HepG2 (cell line): ENCODE results near the gene SH3TC2. TPM values are rescaled to one million over a fixed set of nuclear protein-coding genes. Genes with fewer than 3 reads are reported as not detected.
A peak's percentile ranks its signal among the peaks of the same experiment; 100 is the strongest.

Experiments
- ATAC-seq: fragments of 200-7000 bp; cut with Tn5 transposase; 3 replicates; pipeline ENCODE4 v1.9.1; 2020; ENCODE audit warnings: mild to moderate bottlenecking, moderate library complexity
- BruUV-seq: library from RNA; stranded (reverse); fragments of 400-500 nt; replicated peaks from 2 replicates; lab custom pipeline; 2021; lab: Mats Ljungman, UMichigan
- CTCF ChIA-PET: fragments of 300-600 bp; formaldehyde crosslinking; extraction: SDS; loops from one replicate; lab custom pipeline; 2021; ENCODE audit warnings: low total read pairs, inconsistent platforms, low intra/inter-chr PET ratio; lab: Yijun Ruan, JAX
- POLR2A ChIA-PET: fragments of 350-600 bp; sonication (Branson Sonifier 250); formaldehyde crosslinking; loops from one replicate; lab custom pipeline; 2020; ENCODE audit warnings: antibody characterized with exemption, inconsistent platforms; lab: Yijun Ruan, JAX
- DNase-seq: peaks from one replicate; pipeline ENCODE4 v3.0.0-alpha.2; 2015; ENCODE audit warnings: low spot score
- FAIRE-seq: peaks from 3 replicates; lab custom pipeline; 2011; peaks lifted over from hg19 to GRCh38; lab: Jason Lieb, UNC
- H2AFZ ChIP-seq: one replicate; pipeline ENCODE4 v1.6.1; 2011; ENCODE audit warnings: low read length, inconsistent platforms
- H3K27ac ChIP-seq: fragments of 300-600 bp; 3 replicates; pipeline ENCODE4 v1.8.0; 2011; ENCODE audit warnings: mixed run types, mild to moderate bottlenecking, mixed read lengths, low read length, inconsistent platforms; ENCODE audit not compliant: insufficient read depth; ENCODE audit errors: extremely low read length
- H3K27me3 ChIP-seq, 2 experiments: fragments of 200-600 bp in 1 of 2; 2 replicates in 1 of 2; 3 replicates in 1 of 2; pipeline versions ENCODE4 v1.6.0 to v1.8.0; 2011; ENCODE audit warnings: low read length in 2 of 2, mild to moderate bottlenecking in 2 of 2, moderate library complexity in 2 of 2, inconsistent platforms in 1 of 2; ENCODE audit not compliant: insufficient read depth in 2 of 2, control insufficient read depth in 1 of 2
- H3K36me3 ChIP-seq, 2 experiments: fragments of 200-600 bp in 1 of 2; replicated peaks in 1 of 2; 2 replicates in 1 of 2; 3 replicates in 1 of 2; pipeline versions ENCODE4 v1.5.1 to v1.8.0; 2011; ENCODE audit warnings: low read length in 2 of 2, inconsistent platforms in 1 of 2; ENCODE audit not compliant: insufficient read depth in 2 of 2, control insufficient read depth in 1 of 2
- H3K4me1 ChIP-seq: 2 replicates; pipeline ENCODE4 v1.5.1; 2012; ENCODE audit warnings: low read length, inconsistent platforms; ENCODE audit not compliant: insufficient read depth
- H3K4me2 ChIP-seq: 2 replicates; pipeline ENCODE4 v1.6.0; 2011; ENCODE audit warnings: low read depth, low read length, inconsistent platforms
- H3K4me3 ChIP-seq, 3 experiments: fragments of 200-600 bp in 1 of 3; sonication (generic), shearing (Covaris generic) in 1 of 3; replicated peaks in 1 of 3; 2 replicates each; pipeline ENCODE4 v1.5.1; 2011 to 2016; ENCODE audit warnings: low read length in 3 of 3, inconsistent platforms in 2 of 3, low read depth in 2 of 3, mild to moderate bottlenecking in 2 of 3, control low read depth in 1 of 3, mixed read lengths in 1 of 3; ENCODE audit not compliant: insufficient read depth in 1 of 3
- H3K79me2 ChIP-seq: one replicate; pipeline ENCODE4 v1.6.1; 2011; ENCODE audit warnings: low read length, inconsistent platforms; ENCODE audit not compliant: insufficient read depth
- H3K9ac ChIP-seq: 2 replicates; pipeline ENCODE4 v1.6.0; 2011; ENCODE audit warnings: mild to moderate bottlenecking, low read depth, low read length, inconsistent platforms; ENCODE audit not compliant: insufficient read depth
- H3K9me3 ChIP-seq: 2 replicates; pipeline ENCODE4 v1.5.1; 2012; ENCODE audit warnings: mild to moderate bottlenecking, low read length
- H4K20me1 ChIP-seq: 2 replicates; pipeline ENCODE4 v1.6.0; 2011; ENCODE audit warnings: inconsistent platforms, mild to moderate bottlenecking, low read length, moderate library complexity; ENCODE audit not compliant: insufficient read depth
- ATF2 ChIP-seq: sonication (generic); formaldehyde crosslinking; IDR thresholded peaks from 2 replicates; pipeline ENCODE4 v1.4.0; 2020; ENCODE audit warnings: missing genetic modification reagents
- CTCF ChIP-seq: sonication (generic); formaldehyde crosslinking; IDR thresholded peaks from 2 replicates; pipeline ENCODE4 v1.5.0; 2020; ENCODE audit warnings: mild to moderate bottlenecking, missing genetic modification reagents, moderate library complexity
- HMG20B ChIP-seq: conservative IDR thresholded peaks from 2 replicates; pipeline ENCODE4 v1.6.1; 2016; ENCODE audit warnings: missing genetic modification reagents, missing compliant biosample characterization
- JUND ChIP-seq: sonication (generic); formaldehyde crosslinking; IDR thresholded peaks from 2 replicates; pipeline ENCODE4 v1.8.0; 2022; ENCODE audit warnings: mild to moderate bottlenecking, missing genetic modification reagents
- MTF1 ChIP-seq: sonication (generic); formaldehyde crosslinking; IDR thresholded peaks from 2 replicates; pipeline ENCODE4 v1.5.0; 2020; ENCODE audit warnings: missing genetic modification reagents
- PATZ1 ChIP-seq: sonication (generic); formaldehyde crosslinking; IDR thresholded peaks from 2 replicates; pipeline ENCODE4 v1.4.0; 2020; ENCODE audit warnings: missing genetic modification reagents
- POLR2AphosphoS2 ChIP-seq: IDR thresholded peaks from 2 replicates; pipeline ENCODE4 v1.6.1; 2011; ENCODE audit warnings: low read depth, low read length, improper control_type of control experiment
- SIX4 ChIP-seq: sonication (generic); formaldehyde crosslinking; IDR thresholded peaks from 2 replicates; pipeline ENCODE4 v1.4.0; 2020; ENCODE audit warnings: missing genetic modification reagents
- SOX5 ChIP-seq: IDR thresholded peaks from 2 replicates; pipeline ENCODE4 v1.6.1; 2016; ENCODE audit warnings: borderline replicate concordance
- ZNF563 ChIP-seq: sonication (generic); formaldehyde crosslinking; IDR thresholded peaks from 2 replicates; pipeline ENCODE4 v1.8.0; 2022; ENCODE audit warnings: mild to moderate bottlenecking, moderate library complexity, missing genetic modification reagents
- ZNF841 ChIP-seq: sonication (generic); formaldehyde crosslinking; IDR thresholded peaks from 2 replicates; pipeline ENCODE4 v1.8.1; 2023; ENCODE audit warnings: missing genetic modification reagents, borderline replicate concordance
- WGBS: methylation state at CpG from one replicate; pipeline ENCODE4 v1.1.6; 2017; ENCODE audit warnings: low lambda C conversion rate; 5-methylcytosine and 5-hydroxymethylcytosine counted together
- in situ Hi-C: cut with HindIII; loops from 2 replicates; pipeline ENCODE4 v1.10.0; 2017; ENCODE audit warnings: low pct_unique_long_range_greater_than_20kb; ENCODE audit not compliant: extremely low pct_ligation_motif_present
- intact Hi-C: fragments of 100-400 bp; cut with micrococcal nuclease; formaldehyde crosslinking; loops from one replicate; pipeline ENCODE4 v1.10.0; 2022; ENCODE audit not compliant: unreplicated experiment
- polyA plus RNA-seq, 8 experiments: library from polyadenylated mRNA; depleted of rRNA in 3 of 8; stranded (reverse) in 7 of 8; unstranded in 1 of 8; fragments of >200 nt; fragmentation: Illumina TruSeq in 4 of 8; extraction: Trizol in 4 of 8; gene quantifications; 2 replicates each; pipeline versions ENCODE4 v1.2.1 to v1.2.3, GENCODE V29; 2011 to 2016; ENCODE audit warnings: low read depth in 4 of 8, missing spikeins in 1 of 8, mixed read lengths in 1 of 8; ENCODE audit not compliant: insufficient read depth in 1 of 8
- total RNA-seq, 5 experiments: library from RNA; depleted of rRNA; stranded (reverse); fragments of >200 nt; fragmentation: Illumina TruSeq; extraction: Trizol; gene quantifications; 2 replicates each; pipeline ENCODE4 v1.2.3, GENCODE V29; 2016; ENCODE audit warnings: low read depth in 1 of 5

The SH3TC2 gene
- total and polyA plus RNA-seq, 2 of the 13 experiments (the other 11 are each of a cell fraction or from before 2014, with no cell fraction given), result 0.34 to 0.71 TPM

- Histone ChIP-seq H3K9me3 (no peaks in the 10 kb centered on the region), H3K4me2 (no peak overlapping the region; the same call in 1 of the 2 replicates), H3K79me2 (no peaks in the 10 kb centered on the region), H3K27me3 (no peaks in the 10 kb centered on the region), H2AFZ (no peak overlapping the region), H3K9ac (no peak overlapping the region), H4K20me1 (no peaks in the 10 kb centered on the region), H3K36me3 (no peaks in the 10 kb centered on the region), H3K4me1 (peaks cover 16% of the 10 kb centered on the region), H3K27ac (no peak overlapping the region), H3K4me3 (no peak overlapping the region)
- no peak for FAIRE-seq
- no peak for DNase-seq
- no peak for ATAC-seq
- ChIA-PET POLR2A (no interaction called here), CTCF (no interaction called here)
- no TSS peak for BruUV-seq
- TF ChIP-seq SOX5 (CRISPR knock-in tag) (no peak), CTCF (CRISPR knock-in tag) (0 out of 2 replicates have a peak, but pooled peaks have one; percentile 7)
- in situ Hi-C loops, result no loop called here
- intact Hi-C loops, result loop anchor here (5.0 kb wide), 2 partner anchors 34 to 36 kb away; no protein-coding TSS in a partner anchor
- 57% methylated on average over 3 of the region's 3 CpGs for WGBS
These were observed 59.8 kb downstream of the SH3TC2 start for GRCh38 chr5:149002761-149003689.

- Histone ChIP-seq H3K36me3 (no peaks in the 10 kb centered on the region), H3K4me2 (peak overlapping the region; percentile 2; the same call in 1 of the 2 replicates), H3K9me3 (no peaks in the 10 kb centered on the region), H2AFZ (no peak overlapping the region), H3K27me3 (no peaks in the 10 kb centered on the region), H3K4me3 (no peak overlapping the region), H3K79me2 (no peaks in the 10 kb centered on the region), H4K20me1 (no peaks in the 10 kb centered on the region), H3K9ac (no peak overlapping the region), H3K27ac (no peak overlapping the region), H3K4me1 (peaks cover 16% of the 10 kb centered on the region)
- ATAC-seq, result peak; percentile 99
- peak; percentile 95 for FAIRE-seq
- peak; percentile 94 for DNase-seq
- ChIA-PET CTCF (no interaction called here), POLR2A (interaction anchor here (0.6 kb wide), 1 partner anchor 247 kb away, joined by 3 read pairs; no protein-coding TSS in a partner anchor)
- intact Hi-C loops (loop anchor here (5.0 kb wide), 2 partner anchors 35 kb away; no protein-coding TSS in a partner anchor), in situ Hi-C loops (no loop called here)
- 0% methylated on average over 5 of the region's 5 CpGs for WGBS
- BruUV-seq, result no TSS peak
- TF ChIP-seq HMG20B (CRISPR knock-in tag) (no peak), PATZ1 (CRISPR knock-in tag) (peak; percentile 55; the same call in 1 of the 2 replicates), SIX4 (peak; percentile 78), JUND (CRISPR knock-in tag) (peak; percentile 56; the same call in 1 of the 2 replicates), MTF1 (CRISPR knock-in tag) (no peak), POLR2AphosphoS2 (no peak), ZNF841 (CRISPR knock-in tag) (no peak), ZNF563 (CRISPR knock-in tag) (no peak), ATF2 (CRISPR knock-in tag) (peak; percentile 62; the same call in 1 of the 2 replicates)
These were observed 60.8 kb downstream of the SH3TC2 start for GRCh38 chr5:149002053-149002452.
